ENCODE results near the gene ITFG1. TPM values are rescaled to one million over a fixed set of nuclear protein-coding genes. Genes with fewer than 3 reads are reported as not detected.

The ITFG1 gene
- total RNA-seq, 1 donor from 2014 or later, result 58.2 TPM

DNA sequence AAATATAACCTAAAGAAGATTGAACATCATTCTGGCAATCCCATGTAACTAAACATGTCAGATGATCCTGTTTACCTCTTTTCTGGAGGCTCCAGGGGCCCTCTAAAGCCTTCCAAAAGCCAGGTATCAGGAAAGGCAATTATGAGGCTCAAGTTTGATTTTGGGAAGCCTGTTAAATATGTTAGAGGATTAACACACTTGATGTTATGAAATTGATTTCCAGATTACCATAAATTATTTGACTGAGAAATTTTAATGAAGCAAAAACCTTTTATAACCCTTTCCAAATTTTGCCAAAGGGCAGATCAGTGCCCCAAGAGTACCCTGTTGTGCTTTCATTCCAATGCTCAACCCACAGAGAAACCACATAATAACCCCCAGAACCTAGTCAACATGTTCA is 29.6 kb upstream of the ITFG1 start:
- no peaks in the 10 kb centered on the region for H3K27me3 ChIP-seq
- H3K27ac ChIP-seq, result no peak overlapping the region
- TF ChIP-seq, protein P1, sequence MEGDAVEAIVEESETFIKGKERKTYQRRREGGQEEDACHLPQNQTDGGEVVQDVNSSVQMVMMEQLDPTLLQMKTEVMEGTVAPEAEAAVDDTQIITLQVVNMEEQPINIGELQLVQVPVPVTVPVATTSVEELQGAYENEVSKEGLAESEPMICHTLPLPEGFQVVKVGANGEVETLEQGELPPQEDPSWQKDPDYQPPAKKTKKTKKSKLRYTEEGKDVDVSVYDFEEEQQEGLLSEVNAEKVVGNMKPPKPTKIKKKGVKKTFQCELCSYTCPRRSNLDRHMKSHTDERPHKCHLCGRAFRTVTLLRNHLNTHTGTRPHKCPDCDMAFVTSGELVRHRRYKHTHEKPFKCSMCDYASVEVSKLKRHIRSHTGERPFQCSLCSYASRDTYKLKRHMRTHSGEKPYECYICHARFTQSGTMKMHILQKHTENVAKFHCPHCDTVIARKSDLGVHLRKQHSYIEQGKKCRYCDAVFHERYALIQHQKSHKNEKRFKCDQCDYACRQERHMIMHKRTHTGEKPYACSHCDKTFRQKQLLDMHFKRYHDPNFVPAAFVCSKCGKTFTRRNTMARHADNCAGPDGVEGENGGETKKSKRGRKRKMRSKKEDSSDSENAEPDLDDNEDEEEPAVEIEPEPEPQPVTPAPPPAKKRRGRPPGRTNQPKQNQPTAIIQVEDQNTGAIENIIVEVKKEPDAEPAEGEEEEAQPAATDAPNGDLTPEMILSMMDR (IDR thresholded peaks at IDR 0.05), result no peak
- peaks cover 18% of the 10 kb centered on the region for H3K4me1 ChIP-seq
- no peak overlapping the region for H3K4me3 ChIP-seq
- DNase-seq (no peak), ATAC-seq (no peak)
- no peaks in the 10 kb centered on the region for H3K36me3 ChIP-seq
- intact Hi-C loops (cut with DNase I), result no loop called here
- peaks cover 6% of the 10 kb centered on the region for H3K9me3 ChIP-seq

DNA sequence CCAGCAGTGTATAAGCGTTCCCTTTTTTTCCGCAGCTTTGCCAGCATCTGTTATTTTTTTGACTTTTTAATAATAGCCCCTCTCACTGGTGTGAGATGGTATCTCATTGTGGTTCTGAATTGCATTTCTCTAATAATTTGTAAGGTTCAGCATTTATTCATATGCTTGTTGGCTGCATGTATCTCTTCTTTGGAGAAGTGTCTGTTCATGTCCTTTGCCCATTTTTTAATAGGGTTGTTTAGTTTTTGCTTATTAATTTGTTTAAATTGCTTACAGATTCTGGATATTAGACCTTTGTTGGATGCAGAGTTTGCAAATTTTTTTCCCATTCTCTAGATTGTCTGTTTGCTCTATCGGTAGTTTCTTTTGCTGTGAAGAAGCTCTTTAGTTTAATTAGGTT is 27.2 kb upstream of the ITFG1 start:
- peaks cover 6% of the 10 kb centered on the region for H3K9me3 ChIP-seq
- DNase-seq (no peak), ATAC-seq (no peak)
- intact Hi-C loops (cut with DNase I), result no loop called here
- TF ChIP-seq, protein P1 (IDR thresholded peaks at IDR 0.05), result no peak
- H3K27me3 ChIP-seq, result no peaks in the 10 kb centered on the region
- no peak overlapping the region for H3K27ac ChIP-seq
- H3K36me3 ChIP-seq, result no peaks in the 10 kb centered on the region
- H3K4me3 ChIP-seq, result no peak overlapping the region
- peaks cover 6% of the 10 kb centered on the region for H3K4me1 ChIP-seq

DNA sequence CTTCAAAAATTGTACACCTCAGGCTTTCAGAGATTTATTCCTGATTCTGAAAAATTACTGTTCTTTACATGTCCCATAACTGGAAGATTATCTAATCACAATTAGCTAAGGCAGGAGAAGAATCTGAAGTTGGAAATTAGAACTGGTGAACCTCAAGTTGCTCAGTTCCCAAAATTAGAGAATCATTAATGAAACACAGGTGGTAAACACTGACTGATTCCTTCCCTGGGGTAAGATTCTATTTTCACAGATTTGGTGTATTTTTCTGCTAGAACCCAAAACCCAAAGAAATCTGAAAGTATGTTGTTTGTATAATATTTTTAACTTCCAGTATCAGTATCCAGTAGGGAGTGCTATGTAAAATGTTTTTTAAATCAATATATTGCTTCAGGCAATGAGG is 26.0 kb upstream of the ITFG1 start:
- Histone ChIP-seq H3K27me3 (no peaks in the 10 kb centered on the region), H3K4me1 (no peaks in the 10 kb centered on the region), H3K4me3 (no peak overlapping the region), H3K27ac (no peak overlapping the region), H3K36me3 (no peaks in the 10 kb centered on the region), H3K9me3 (peaks cover 6% of the 10 kb centered on the region)
- TF ChIP-seq, protein P1 (IDR thresholded peaks at IDR 0.05), result no peak
- ATAC-seq, result no peak
- DNase-seq, result no peak
- intact Hi-C loops (cut with DNase I), result no loop called here

DNA sequence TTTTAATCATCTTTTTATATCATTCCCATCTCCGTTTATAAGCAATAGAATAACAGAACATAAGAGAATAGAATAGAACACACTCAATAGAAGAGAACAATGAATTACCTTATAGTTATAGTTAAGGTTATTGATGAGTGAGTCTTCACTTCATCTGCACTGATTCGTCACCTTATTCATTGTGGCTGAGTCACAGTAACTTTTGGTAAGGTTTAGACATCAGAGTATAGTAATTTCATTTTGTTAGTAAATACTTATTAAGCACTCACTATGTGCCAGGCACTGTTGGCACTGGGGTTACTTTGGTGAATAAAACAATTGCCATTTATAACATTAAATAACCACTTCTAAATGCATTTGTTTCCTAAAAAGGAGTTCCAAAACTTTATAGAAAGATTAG is 22.8 kb upstream of the ITFG1 start:
- intact Hi-C loops (cut with DNase I), result no loop called here
- ATAC-seq, result no peak
- Histone ChIP-seq H3K27me3 (no peaks in the 10 kb centered on the region), H3K36me3 (no peaks in the 10 kb centered on the region), H3K4me1 (no peaks in the 10 kb centered on the region), H3K27ac (no peak overlapping the region), H3K9me3 (no peaks in the 10 kb centered on the region), H3K4me3 (no peak overlapping the region)
- TF ChIP-seq, protein P1 (IDR thresholded peaks at IDR 0.05), result no peak
- DNase-seq, result no peak

DNA sequence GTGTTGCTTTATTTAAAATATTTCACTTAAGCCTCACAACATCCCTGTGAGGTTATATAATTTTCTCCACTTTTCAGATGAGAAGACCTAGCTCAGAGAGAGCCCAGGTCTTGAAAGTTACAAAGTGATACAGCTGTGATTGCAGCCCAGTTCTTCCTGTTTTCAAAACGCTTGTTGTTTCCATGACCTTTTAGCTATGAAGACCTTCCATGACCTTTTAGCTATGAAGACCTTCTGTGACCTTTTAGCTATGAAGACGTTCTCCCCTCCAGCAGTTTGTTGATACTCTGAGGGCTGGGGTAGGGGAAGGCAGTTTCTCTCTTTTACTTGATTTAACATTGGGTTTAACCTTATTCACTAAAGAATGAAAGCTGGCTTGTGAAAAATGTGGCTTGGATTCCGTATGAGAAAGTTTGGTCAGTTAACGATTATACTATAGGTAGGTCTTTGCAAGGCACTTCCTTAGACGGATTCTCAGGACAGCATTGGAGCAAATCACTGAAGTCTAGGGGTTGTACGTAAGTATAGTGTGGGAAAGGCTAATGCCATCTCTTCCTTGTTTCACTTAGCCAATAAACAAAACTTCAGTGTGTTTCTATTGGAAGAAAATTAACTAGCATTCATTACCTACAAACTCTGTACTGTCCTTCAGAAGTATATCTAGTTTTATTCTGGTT is 21.0 kb upstream of the ITFG1 start:
- ATAC-seq, result no peak

More for the DNA sequence above, 21.0 kb upstream of the ITFG1 start:
- intact Hi-C loops (cut with DNase I), result no loop called here
- no peaks in the 10 kb centered on the region for H3K27me3 ChIP-seq
- TF ChIP-seq, protein P1 (IDR thresholded peaks at IDR 0.05), result no peak
- H3K9me3 ChIP-seq, result no peaks in the 10 kb centered on the region
- H3K4me3 ChIP-seq, result no peak overlapping the region
- H3K27ac ChIP-seq, result no peak overlapping the region
- no peak for DNase-seq
- H3K36me3 ChIP-seq, result no peaks in the 10 kb centered on the region
- no peaks in the 10 kb centered on the region for H3K4me1 ChIP-seq
